GM12878 (cell line): ENCODE measurements around the gene CHRM1. TPM values are rescaled to one million over a fixed set of nuclear protein-coding genes. Genes with fewer than 3 reads are reported as not detected.

Source experiments
- ATAC-seq: fragments of 200-7000 bp; cut with Tn5 transposase; 3 replicates; pipeline ENCODE4 v1.9.1; 2020; ENCODE audit warnings: mild to moderate bottlenecking, moderate library complexity
- BruUV-seq: library from RNA; stranded (reverse); fragments of 400-500 nt; replicated peaks from 2 replicates; lab custom pipeline; 2021; lab: Mats Ljungman, UMichigan
- CTCF ChIA-PET: fragments of 300-600 bp; sonication (Branson Sonifier 250); formaldehyde crosslinking; extraction: SDS; loops from one replicate; lab custom pipeline; 2021; ENCODE audit warnings: inconsistent platforms; lab: Yijun Ruan, JAX
- POLR2A ChIA-PET: fragments of 350-600 bp; formaldehyde crosslinking; extraction: SDS; loops from one replicate; lab custom pipeline; 2021; ENCODE audit warnings: inconsistent platforms; lab: Charles Lee
- RAD21 ChIA-PET: fragments of 300-600 bp; sonication (Branson Sonifier 250); formaldehyde crosslinking; loops from one replicate; lab custom pipeline; 2023; ENCODE audit warnings: antibody characterized with exemption; ENCODE audit not compliant: unreplicated experiment; lab: Charles Lee
- SMC1A ChIA-PET: fragments of 300-600 bp; sonication (Branson Sonifier 250); formaldehyde crosslinking; loops from one replicate; lab custom pipeline; 2023; ENCODE audit not compliant: unreplicated experiment, uncharacterized antibody; lab: Charles Lee
- DNase-seq: peaks from one replicate; pipeline ENCODE4 v3.0.0-alpha.2; 2011; ENCODE audit warnings: low read depth, low spot score
- FAIRE-seq: peaks from 3 replicates; lab custom pipeline; 2011; peaks lifted over from hg19 to GRCh38; lab: Jason Lieb, UNC
- H2AFZ ChIP-seq: 2 replicates; pipeline ENCODE4 v1.6.0; 2011; ENCODE audit warnings: low read depth, low read length, control low read depth; ENCODE audit not compliant: control insufficient read depth
- H3K27ac ChIP-seq: 2 replicates; pipeline ENCODE4 v1.5.1; 2011; ENCODE audit warnings: control low read depth; ENCODE audit not compliant: control insufficient read depth, insufficient read depth
- H3K27me3 ChIP-seq, 2 experiments: replicated peaks in 1 of 2; 2 replicates each; pipeline versions ENCODE4 v1.6.0 to v1.6.1; 2011; ENCODE audit warnings: low read length in 1 of 2; ENCODE audit not compliant: control insufficient read depth in 2 of 2, insufficient read depth in 2 of 2
- H3K36me3 ChIP-seq, 2 experiments: 2 replicates each; pipeline ENCODE4 v1.5.1; 2011; ENCODE audit warnings: low read length in 1 of 2; ENCODE audit not compliant: control insufficient read depth in 2 of 2, insufficient read depth in 2 of 2
- H3K4me1 ChIP-seq: 2 replicates; pipeline ENCODE4 v1.6.1; 2011; ENCODE audit warnings: mild to moderate bottlenecking, low read length, moderate library complexity, mixed read lengths; ENCODE audit not compliant: control insufficient read depth, insufficient read depth
- H3K4me2 ChIP-seq: 2 replicates; pipeline ENCODE4 v1.6.0; 2011; ENCODE audit warnings: control low read depth; ENCODE audit not compliant: control insufficient read depth, insufficient read depth
- H3K4me3 ChIP-seq: fragments of 200-600 bp; sonication (generic); 2 replicates; pipeline ENCODE4 v1.5.1; 2016
- H3K79me2 ChIP-seq: 2 replicates; pipeline ENCODE4 v1.6.0; 2011; ENCODE audit warnings: low read length; ENCODE audit not compliant: control insufficient read depth, insufficient read depth
- H3K9ac ChIP-seq: 2 replicates; pipeline ENCODE4 v1.8.0; 2011; ENCODE audit warnings: low read length, control low read depth, mixed read lengths; ENCODE audit not compliant: control insufficient read depth, insufficient read depth
- H3K9me3 ChIP-seq: replicated peaks from 3 replicates; pipeline ENCODE4 v1.5.1; 2011; ENCODE audit warnings: mild to moderate bottlenecking, low read length; ENCODE audit not compliant: control insufficient read depth, insufficient read depth
- H4K20me1 ChIP-seq: 2 replicates; pipeline ENCODE4 v1.6.0; 2011; ENCODE audit not compliant: control insufficient read depth, insufficient read depth
- ATF7 ChIP-seq: fragments of 450-650 bp; IDR thresholded peaks from 2 replicates; pipeline ENCODE4 v1.6.1; 2016; ENCODE audit warnings: low read depth, mild to moderate bottlenecking
- BACH1 ChIP-seq: fragments of 450-650 bp; IDR thresholded peaks from 2 replicates; pipeline ENCODE4 v1.6.1; 2017; ENCODE audit warnings: mild to moderate bottlenecking, borderline replicate concordance
- CBX3 ChIP-seq: fragments of 200-600 bp; sonication (generic); IDR thresholded peaks from 2 replicates; pipeline ENCODE4 v1.6.1; 2016; ENCODE audit warnings: low read depth, borderline replicate concordance
- RFX5 ChIP-seq: IDR thresholded peaks from 2 replicates; pipeline ENCODE4 v1.6.1; 2011; ENCODE audit warnings: low read depth, low read length, improper control_type of control experiment
- SMARCA5 ChIP-seq: fragments of 450-650 bp; IDR thresholded peaks from 2 replicates; pipeline ENCODE4 v1.6.1; 2017; ENCODE audit warnings: mild to moderate bottlenecking
- SREBF2 ChIP-seq: IDR thresholded peaks from 2 replicates; pipeline ENCODE4 v1.6.1; 2012; ENCODE audit warnings: mild to moderate bottlenecking, low read length
- ZNF687 ChIP-seq: fragments of 450-650 bp; IDR thresholded peaks from 2 replicates; pipeline ENCODE4 v1.6.1; 2017; ENCODE audit warnings: mild to moderate bottlenecking, moderate library complexity
- WGBS: methylation state at CpG from one replicate; pipeline ENCODE4 v1.1.6; 2016; ENCODE audit warnings: low lambda C conversion rate; ENCODE audit not compliant: insufficient replicate concordance, insufficient coverage; ENCODE audit errors: missing lambda C conversion rate; 5-methylcytosine and 5-hydroxymethylcytosine counted together
- in situ Hi-C: fragments of 300-500 bp; cut with MboI; formaldehyde crosslinking; loops from 9 replicates; pipeline ENCODE4 v1.14.3; 2018; ENCODE audit warnings: mixed read lengths
- intact Hi-C: fragments of 100-400 bp; cut with micrococcal nuclease; formaldehyde crosslinking; loops from one replicate; pipeline ENCODE4 v1.14.2; 2022; ENCODE audit not compliant: unreplicated experiment
- polyA plus RNA-seq, 11 experiments: library from polyadenylated mRNA; depleted of rRNA in 4 of 11; unstranded in 6 of 11; stranded (reverse) in 5 of 11; fragments of >200 nt; fragmentation: Nextera tagmentation in 4 of 11; fragmentation: Illumina TruSeq in 1 of 11; extraction: Ambion mirVana in 4 of 11; extraction: Trizol in 1 of 11; gene quantifications; 1 replicate in 1 of 11; 2 replicates in 10 of 11; pipeline versions ENCODE4 v1.2.1 to v1.2.3, GENCODE V29; 2011 to 2016; ENCODE audit warnings: inconsistent platforms in 2 of 11, missing spikeins in 2 of 11, low read depth in 1 of 11
- total RNA-seq, 4 experiments: library from RNA; depleted of rRNA in 3 of 4; stranded (reverse); fragments of >200 nt in 3 of 4; fragmentation: Illumina TruSeq in 1 of 4; extraction: Trizol in 1 of 4; gene quantifications; 2 replicates each; pipeline versions ENCODE4 v1.2.1 to v1.2.3, GENCODE V29; 2013 to 2021

The CHRM1 gene
- total and polyA plus RNA-seq, 10 of the 15 experiments (the other 5 are each of a cell fraction or from before 2014, with no cell fraction given) = not detected

- FAIRE-seq (no peak), DNase-seq (no peak), ATAC-seq (no peak)
- no peaks in the 10 kb centered on the region for H3K79me2 ChIP-seq
- intact Hi-C loops (no loop called here), in situ Hi-C loops (no loop called here)
- CTCF ChIA-PET = interaction anchor here (1.2 to 1.3 kb wide), 2 partner anchors 54 to 64 kb away, joined by 3 read pairs; no protein-coding TSS in a partner anchor
- POLR2A ChIA-PET = no interaction called here
- no peak overlapping the region for H3K4me3 ChIP-seq
- SMC1A ChIA-PET = no interaction called here
- H3K9ac ChIP-seq = no peak overlapping the region
- no peaks in the 10 kb centered on the region for H3K9me3 ChIP-seq
- no CpG with 5 or more reads among the region's 1 CpG for WGBS
- no peaks in the 10 kb centered on the region for H3K27me3 ChIP-seq
- no peak overlapping the region for H2AFZ ChIP-seq
- H3K36me3 ChIP-seq = no peaks in the 10 kb centered on the region
- H3K4me2 ChIP-seq = no peak overlapping the region
- no peaks in the 10 kb centered on the region for H3K4me1 ChIP-seq
- BruUV-seq = no TSS peak
- RAD21 ChIA-PET = no interaction called here
- no peak overlapping the region for H3K27ac ChIP-seq
- TF ChIP-seq CBX3 (no peak), SREBF2 (no peak), ATF7 (no peak), ZNF687 (no peak), BACH1 (no peak), RFX5 (no peak), SMARCA5 (no peak)
- H4K20me1 ChIP-seq = no peaks in the 10 kb centered on the region
Observed at GRCh38 chr11:62959422-62959980, 38.3 kb upstream of the CHRM1 start.
